CMK (cell line): ENCODE data around the gene LLGL2.
"Not testable (repeated sequence)": the region's sequence is repeated elsewhere in the genome, so short reads cannot be mapped to it uniquely, and the experiment has no call there.

Source experiments
- DNase-seq: peaks from one replicate; pipeline ENCODE4 v3.0.0-alpha.2; 2010; ENCODE audit warnings: low read depth

The LLGL2 gene

DNA sequence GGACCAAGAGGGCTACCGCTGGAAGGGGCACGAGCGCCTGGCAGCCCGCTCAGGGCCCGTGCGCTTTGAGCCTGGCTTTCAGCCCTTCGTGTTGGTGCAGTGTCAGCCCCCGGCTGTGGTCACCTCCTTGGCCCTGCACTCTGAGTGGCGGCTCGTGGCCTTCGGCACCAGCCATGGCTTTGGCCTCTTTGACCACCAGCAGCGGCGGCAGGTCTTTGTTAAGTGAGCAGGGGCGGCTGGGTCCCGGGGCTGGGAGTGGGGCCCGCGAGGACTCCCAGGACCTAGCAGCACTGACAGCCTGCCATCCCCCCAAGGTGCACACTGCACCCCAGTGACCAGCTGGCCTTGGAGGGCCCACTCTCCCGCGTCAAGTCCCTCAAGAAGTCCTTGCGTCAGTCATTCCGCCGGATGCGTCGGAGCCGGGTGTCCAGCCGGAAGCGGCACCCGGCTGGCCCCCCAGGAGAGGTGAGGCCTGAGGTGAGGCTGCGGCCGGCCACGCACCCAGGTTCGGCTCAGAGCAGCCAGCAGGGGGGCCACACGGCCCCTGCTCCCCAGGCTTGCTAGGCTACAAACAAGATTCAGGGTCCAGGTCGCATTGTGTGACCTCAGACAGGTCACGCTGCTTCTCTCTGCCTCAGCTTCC lies 44.7 kb downstream of the LLGL2 start:
- no peak for DNase-seq

GRCh38 chr17:75570772-75571171 lies 45.3 kb downstream of the LLGL2 start:
- DNase-seq = no peak

DNA sequence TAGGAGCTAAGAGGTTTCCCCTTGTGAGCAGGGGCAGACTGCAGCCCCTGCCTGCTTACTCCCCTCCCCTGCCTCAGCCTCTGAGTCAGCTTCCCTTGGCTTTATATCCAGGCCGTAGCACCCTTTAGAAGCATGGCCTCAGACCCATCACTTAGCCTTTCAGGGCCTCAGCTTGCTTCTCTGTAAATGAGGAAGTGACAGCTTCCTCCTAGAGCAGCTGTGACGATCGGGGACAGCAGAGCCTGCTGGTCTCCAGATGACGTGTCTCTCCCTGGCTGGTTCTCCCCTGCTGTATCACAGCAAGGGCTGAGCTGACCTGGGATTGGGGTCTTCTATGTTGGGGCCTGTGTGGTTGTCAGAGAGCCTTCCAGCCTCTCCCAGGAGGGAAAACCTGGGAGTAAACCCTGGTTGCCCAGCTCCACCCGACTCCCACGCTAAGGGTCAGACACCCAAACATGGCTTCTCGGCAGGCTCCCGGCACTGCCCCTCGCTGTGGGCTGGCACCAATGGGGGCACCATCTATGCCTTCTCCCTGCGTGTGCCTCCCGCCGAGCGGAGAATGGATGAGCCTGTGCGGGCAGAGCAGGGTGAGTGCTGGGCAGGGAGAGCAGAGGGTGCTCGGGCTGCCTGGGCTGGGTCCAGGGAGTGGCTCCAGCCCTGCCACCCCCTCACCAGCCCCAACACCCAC lies 45.8 kb downstream of the LLGL2 start:
- DNase-seq = peak; percentile 71

DNA sequence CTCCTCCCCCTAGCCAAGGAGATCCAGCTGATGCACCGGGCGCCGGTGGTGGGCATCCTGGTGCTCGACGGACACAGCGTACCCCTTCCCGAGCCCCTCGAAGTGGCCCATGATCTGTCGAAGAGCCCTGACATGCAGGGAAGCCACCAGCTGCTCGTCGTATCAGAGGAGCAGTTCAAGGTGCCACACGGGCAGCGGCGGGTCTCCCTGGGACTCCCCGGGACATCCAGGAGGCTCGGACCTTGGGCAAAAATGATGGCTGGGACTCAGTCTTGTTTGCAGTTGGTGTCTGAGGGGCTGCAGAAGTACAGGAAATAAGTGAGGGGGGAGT lies 46.4 kb downstream of the LLGL2 start:
- DNase-seq = no peak

- DNase-seq = no peak
Measured at GRCh38 chr17:75572713-75573539, 47.4 kb downstream of the LLGL2 start.

- DNase-seq = no peak
Measured at GRCh38 chr17:75573540-75573957, 48.1 kb downstream of the LLGL2 start.

- no peak for DNase-seq
Measured at GRCh38 chr17:75573994-75574393, 48.5 kb downstream of the LLGL2 start.

DNA sequence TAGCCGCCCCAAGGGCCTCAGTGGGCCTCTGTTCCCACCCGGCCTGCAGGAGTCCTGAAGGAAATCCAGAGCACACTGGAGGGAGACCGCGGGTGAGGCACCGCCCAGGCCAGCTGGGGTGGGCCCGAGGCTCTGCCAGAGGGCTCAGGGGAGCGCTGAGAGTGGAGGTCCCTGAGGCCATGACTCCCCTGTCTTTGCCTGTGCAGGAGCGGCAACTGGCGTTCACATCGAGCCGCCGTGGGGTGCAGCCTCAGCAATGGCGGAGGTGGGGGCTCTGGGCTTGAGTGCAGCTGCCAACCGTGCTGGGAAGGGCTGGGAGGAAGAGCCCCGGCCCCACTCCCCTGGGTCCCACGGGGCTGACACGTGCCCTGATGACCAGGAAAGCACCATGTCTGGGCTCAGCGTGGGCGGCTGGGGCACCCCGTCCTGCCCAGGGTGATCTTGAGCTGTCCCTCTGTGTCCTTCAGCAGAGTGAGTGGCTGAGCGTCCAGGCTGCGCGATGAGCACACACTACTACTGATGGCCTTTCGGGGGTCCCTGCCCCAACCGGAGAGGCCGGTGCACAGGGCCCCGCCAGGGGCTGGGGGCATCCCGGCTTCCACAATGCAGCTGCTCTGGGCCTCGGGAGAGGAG lies 49.0 kb downstream of the LLGL2 start:
- no peak for DNase-seq

DNA sequence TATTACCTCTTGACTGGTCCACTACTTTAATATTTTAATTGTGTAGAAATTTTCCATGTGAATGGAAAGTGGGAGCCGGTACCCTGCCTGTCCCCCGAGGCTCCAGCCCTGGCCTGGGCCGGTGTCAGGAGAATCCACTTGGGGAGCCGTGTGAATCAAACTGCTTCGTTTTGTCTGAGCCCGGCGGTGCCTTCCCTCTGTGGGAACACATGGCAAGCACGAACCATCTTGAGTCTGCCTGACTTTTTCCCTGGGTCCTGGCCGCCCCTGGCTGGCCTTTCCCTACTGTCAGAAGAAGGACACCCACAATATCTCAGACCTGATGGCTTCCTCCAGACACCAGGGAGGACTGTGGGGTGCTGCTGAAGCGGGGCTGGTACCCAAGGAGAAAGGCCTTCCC lies 49.7 kb downstream of the LLGL2 start:
- no peak for DNase-seq

DNA sequence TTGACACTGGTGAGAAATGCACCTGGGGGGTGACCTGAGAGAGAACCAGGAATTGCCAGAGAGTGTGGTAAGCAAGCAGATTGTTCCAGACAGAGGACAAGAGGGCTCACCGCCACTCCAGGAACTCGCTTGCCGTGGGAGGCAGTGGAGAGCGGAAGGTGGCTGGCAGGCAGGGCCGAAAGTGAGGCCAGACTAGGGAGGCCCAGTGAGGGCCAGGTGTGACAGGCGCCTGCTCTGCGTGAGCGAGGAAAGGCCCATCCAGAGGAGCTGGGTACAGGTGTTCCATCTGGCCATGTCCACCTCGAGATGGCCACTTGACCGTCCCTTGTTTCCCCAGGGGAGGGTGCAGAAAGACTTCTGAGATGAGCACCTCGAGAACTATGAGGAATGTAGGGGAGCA lies 50.2 kb downstream of the LLGL2 start:
- no peak for DNase-seq

DNA sequence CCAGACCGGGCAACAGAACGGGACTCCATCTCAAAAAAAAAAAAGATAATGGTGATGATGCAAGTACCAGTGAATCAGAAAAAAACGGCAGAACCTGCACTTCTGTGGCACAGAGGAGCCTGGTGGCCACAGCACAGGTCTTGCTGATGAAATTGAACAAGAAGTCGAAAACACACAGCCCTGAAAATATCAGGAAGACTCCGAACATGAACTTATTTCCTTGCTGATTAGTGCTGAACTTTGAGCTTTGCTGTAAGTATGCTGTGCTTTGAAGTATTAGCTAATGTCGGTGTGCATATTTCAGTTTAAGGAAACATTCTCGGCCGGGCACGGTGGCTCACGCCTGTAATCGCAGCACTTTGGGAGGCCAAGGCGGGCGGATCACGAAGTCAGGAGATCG lies 51.2 kb downstream of the LLGL2 start:
- DNase-seq = no peak

- not testable (repeated sequence) for DNase-seq
Measured at GRCh38 chr17:75581121-75581725, 55.7 kb downstream of the LLGL2 start.

GRCh38 chr17:75583197-75583596 lies 57.7 kb downstream of the LLGL2 start:
- not testable (repeated sequence) for DNase-seq

- no peak for DNase-seq
Measured at GRCh38 chr17:75584849-75585175, 59.3 kb downstream of the LLGL2 start.

GRCh38 chr17:75587675-75588595 lies 62.4 kb downstream of the LLGL2 start, which contains the start of gene MYO15B:
MYO15B (plus strand) TSS chr17:75587800; CDS start chr17:75588058, 258 bp downstream.
- peak; percentile 72 for DNase-seq

DNA sequence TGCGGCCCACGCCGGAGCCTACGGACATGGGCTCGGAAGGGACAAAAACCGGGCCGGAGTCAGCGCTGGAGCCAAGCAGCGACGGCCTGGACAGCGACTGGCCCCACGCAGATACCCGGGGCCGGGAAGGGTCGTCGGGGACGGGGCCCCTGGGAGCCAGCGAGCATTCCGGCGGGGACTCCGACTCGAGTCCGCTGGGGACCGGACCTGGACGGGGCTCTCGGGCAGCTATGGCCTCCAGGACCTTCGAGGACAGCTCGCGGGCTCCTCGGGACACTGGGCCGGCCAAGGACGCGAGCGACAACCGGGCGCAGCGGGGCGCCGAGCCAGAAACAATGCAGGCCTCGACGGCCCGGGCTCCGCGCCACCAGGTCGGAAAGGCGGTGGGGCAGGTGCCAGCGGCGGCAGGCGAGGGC lies 63.1 kb downstream of the LLGL2 start:
- no peak for DNase-seq

DNA sequence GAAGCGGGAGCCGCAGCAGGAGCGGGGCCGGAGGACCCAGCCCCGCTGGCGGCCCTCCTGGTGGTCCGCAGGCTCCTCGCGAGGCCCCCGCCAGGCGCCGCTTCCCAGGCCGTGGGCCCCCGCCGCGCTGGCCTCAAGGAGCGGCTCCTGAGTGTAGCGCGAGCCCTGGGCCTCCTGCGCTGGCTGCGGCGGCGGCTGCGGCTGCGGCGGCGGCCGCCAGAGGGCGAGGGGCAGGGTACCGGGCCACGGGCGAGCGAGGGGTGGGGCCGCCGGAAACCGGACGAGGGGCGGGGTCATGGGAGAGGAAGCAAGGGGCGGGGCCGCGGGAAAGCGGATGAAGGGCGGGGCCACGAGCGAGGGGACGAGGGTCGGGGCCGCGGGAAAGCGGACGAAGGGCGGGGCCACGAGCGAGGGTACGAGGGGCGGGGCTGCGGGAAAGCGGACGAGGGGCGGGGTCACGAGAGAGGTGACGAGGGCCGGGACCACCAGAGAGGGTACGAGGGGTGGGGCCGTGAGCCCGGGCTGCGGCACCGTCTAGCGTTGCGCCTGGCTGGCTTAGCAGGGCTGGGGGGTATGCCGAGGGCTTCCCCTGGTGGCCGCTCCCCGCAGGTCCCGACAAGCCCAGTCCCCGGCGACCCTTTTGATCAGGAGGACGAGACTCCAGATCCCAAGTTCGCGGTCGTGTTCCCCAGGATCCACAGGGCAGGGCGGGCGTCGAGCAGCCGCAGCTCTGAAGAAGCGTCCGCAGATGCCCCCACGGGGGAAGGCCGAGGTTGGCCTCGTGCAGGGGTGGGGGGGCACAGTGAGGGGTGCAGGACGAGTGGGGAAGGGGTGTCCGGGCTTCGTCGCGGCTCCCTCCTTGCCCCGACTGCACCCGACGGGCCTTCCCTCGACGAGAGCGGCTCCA lies 63.8 kb downstream of the LLGL2 start:
- DNase-seq = peak; percentile 78

DNA sequence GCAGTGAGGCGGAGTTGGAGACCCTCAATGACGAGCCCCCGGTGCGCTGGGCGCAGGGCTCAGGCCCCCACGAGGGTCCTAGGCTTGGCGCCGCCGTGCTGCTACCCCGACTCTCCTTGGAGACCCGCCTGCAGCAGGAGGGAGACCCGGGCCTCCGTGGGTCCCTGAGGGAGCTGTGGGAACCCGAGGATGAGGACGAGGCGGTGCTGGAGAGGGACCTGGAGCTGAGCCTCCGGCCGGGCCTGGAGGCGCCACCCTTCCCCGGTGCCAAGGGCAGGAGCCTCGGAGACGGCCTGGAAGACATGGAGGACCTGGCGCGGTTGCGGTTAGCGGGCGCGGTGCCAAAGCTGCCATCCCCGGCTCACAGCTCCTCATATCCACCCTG lies 64.4 kb downstream of the LLGL2 start:
- no peak for DNase-seq

GRCh38 chr17:75590314-75590761 lies 64.8 kb downstream of the LLGL2 start:
- DNase-seq = no peak
